Spleen (tissue), 11 donors: ENCODE measurements around the gene SLC25A51. TPM values are rescaled to one million over a fixed set of nuclear protein-coding genes. Genes with fewer than 3 reads are reported as not detected.

Experiments used
- DNase-seq: peaks from one replicate; pipeline ENCODE4 v3.0.0-alpha.2; 2020
- H3K27ac ChIP-seq, 8 donors: fragments of 200-600 bp; sonication (generic) in 7 of 8; 1 replicate in 4 of 8; 2 replicates in 4 of 8; pipeline versions ENCODE4 v1.5.0 to v1.8.0; 2016 to 2021; ENCODE audit warnings: inconsistent platforms in 4 of 8, mild to moderate bottlenecking in 4 of 8, moderate library complexity in 1 of 8
- H3K27me3 ChIP-seq, 7 donors: fragments of 200-600 bp; sonication (generic) in 6 of 7; replicated peaks in 1 of 7; 1 replicate in 4 of 7; 2 replicates in 3 of 7; pipeline versions ENCODE4 v1.5.0 to v1.8.0; 2016 to 2021; ENCODE audit warnings: inconsistent platforms in 3 of 7, mild to moderate bottlenecking in 1 of 7
- H3K36me3 ChIP-seq, 6 donors: fragments of 200-600 bp; sonication (generic) in 5 of 6; 1 replicate in 4 of 6; 2 replicates in 2 of 6; pipeline versions ENCODE4 v1.5.0 to v1.8.0; 2016 to 2021; ENCODE audit warnings: inconsistent platforms in 2 of 6
- H3K4me1 ChIP-seq, 6 donors: fragments of 200-600 bp; sonication (generic) in 5 of 6; 1 replicate in 3 of 6; 2 replicates in 3 of 6; pipeline versions ENCODE4 v1.5.0 to v1.8.0; 2016 to 2021; ENCODE audit warnings: inconsistent platforms in 3 of 6
- H3K4me3 ChIP-seq, 8 donors: fragments of 200-600 bp; sonication (generic) in 7 of 8; 1 replicate in 4 of 8; 2 replicates in 4 of 8; pipeline versions ENCODE4 v1.5.0 to v1.8.0; 2016 to 2021; ENCODE audit warnings: inconsistent platforms in 4 of 8, mild to moderate bottlenecking in 4 of 8, moderate library complexity in 2 of 8
- H3K9me3 ChIP-seq, 8 donors: fragments of 200-600 bp; sonication (generic) in 7 of 8; 1 replicate in 4 of 8; 2 replicates in 4 of 8; pipeline versions ENCODE4 v1.5.0 to v1.8.0; 2016 to 2021; ENCODE audit warnings: inconsistent platforms in 4 of 8
- POLR2A ChIP-seq, 3 donors: fragments of 450-650 bp; IDR thresholded peaks; one replicate each; pipeline ENCODE4 v1.5.1; 2017; ENCODE audit warnings: antibody characterized with exemption in 3 of 3, mild to moderate bottlenecking in 1 of 3
- POLR2AphosphoS5 ChIP-seq, 3 donors: sonication (generic); formaldehyde crosslinking; IDR thresholded peaks; one replicate each; pipeline ENCODE4 v1.5.1; 2017; ENCODE audit warnings: antibody characterized with exemption in 3 of 3
- WGBS, 5 donors: extraction: QIAGEN DNeasy Blood & Tissue Kit in 3 of 5; methylation state at CpG; one replicate each; pipeline versions ENCODE4 v1.1.5 to v1.1.7; 2013 to 2018; 5-methylcytosine and 5-hydroxymethylcytosine counted together
- intact Hi-C: fragments of 100-400 bp; cut with DNase I; formaldehyde crosslinking; loops from one replicate; pipeline ENCODE4 v1.15.0; 2023; ENCODE audit warnings: low total_unique reads
- polyA plus RNA-seq, 3 donors: library from polyadenylated mRNA; stranded (reverse); fragments of 200-250 nt; gene quantifications; one replicate each; pipeline ENCODE4 v1.2.1, GENCODE V29; 2013
- total RNA-seq, 7 donors: library from RNA; depleted of rRNA in 3 of 7; stranded (reverse); fragments of >200 nt in 3 of 7; fragmentation: NEBNext Ultra II Directional in 4 of 7; extraction: Animal tissue kit (Norgen Biotek cat#: 25700) in 4 of 7; gene quantifications; one replicate each; pipeline versions ENCODE4 v1.1.0 to v1.2.1, GENCODE V29; 2016 to 2021
- TF ChIP-seq, protein P1 (sequence below), 11 experiments: fragments of 200-600 bp in 7 of 11; fragments of 450-650 bp in 4 of 11; sonication (generic) in 4 of 11; IDR thresholded peaks in 8 of 11; conservative IDR thresholded peaks in 3 of 11; 1 replicate in 7 of 11; 2 replicates in 4 of 11; pipeline versions ENCODE4 v1.4.0 to v1.8.0; 2016 to 2021; ENCODE audit warnings: antibody characterized with exemption in 11 of 11, inconsistent platforms in 4 of 11, mild to moderate bottlenecking in 1 of 11
- donor health status: healthy with polysubstance abuse.
- donor health status: DM: no; HTN: no; CAD: no; lungs with moderate emphysema.
- donor health status: DM: no; HTN: no; CAD: no.
- donor health status: Bipolar disorder and iron deficiency.
- donor health status: healthy.
- donor health status: DM: no; HTN: no; CAD: no.
- donor health status: DM: yes; HTN: yes; CAD: no.

The SLC25A51 gene
- total and polyA plus RNA-seq, 10 donors, result 3.7 to 36.9 (median 25.4) TPM

DNA sequence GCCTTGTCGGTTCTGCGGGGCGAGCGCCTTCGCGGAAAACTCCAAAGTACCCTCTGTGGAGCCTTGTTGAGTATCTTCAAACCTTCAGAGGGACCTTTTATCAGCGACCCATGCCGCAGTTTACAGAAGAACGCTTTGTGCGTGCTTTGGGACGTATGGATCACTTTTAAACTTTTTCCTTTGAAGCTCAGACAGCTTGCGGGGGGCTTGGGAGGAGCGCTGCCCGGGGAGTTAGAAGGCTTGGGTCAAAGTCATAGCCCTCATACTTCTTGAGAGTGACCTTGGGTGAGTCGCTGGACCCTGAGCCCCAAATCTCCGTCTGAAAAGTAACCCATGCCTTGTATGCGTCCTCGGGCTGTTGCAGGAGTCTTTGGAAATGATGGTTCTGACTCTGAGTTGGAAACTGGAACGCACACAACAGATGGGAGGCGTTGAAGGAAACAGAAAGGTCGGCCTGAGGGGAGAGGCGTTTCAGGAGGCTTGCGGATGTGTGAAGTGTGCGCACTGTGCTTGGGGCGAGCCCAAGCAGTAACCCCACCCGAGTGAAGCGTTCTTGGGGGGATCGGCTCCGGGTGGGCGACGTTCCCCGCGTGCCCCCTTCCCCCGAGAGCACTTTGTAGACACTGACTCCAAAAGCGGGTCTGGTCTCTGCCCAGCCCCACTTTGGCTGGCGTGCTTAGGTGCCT, 661 bp upstream of the SLC25A51 start:
- 25 to 41% (median 30%) methylated on average over 22 to 36 of the region's 36 CpGs for whole genome bisulfite sequencing, 5 donors
- H3K27me3 ChIP-seq, result no peaks in the 10 kb centered on the region
- intact Hi-C loops, result no loop called here
- peaks cover 0 to 9% (median under 1%) of the 10 kb centered on the region in 6 donors for H3K36me3 ChIP-seq
- no peaks in the 10 kb centered on the region for H3K9me3 ChIP-seq
- H3K4me1 ChIP-seq, result peaks cover 10 to 59% (median 27%) of the 10 kb centered on the region in 6 donors
- H3K27ac ChIP-seq, result peak overlapping the region; percentile 70 to 98 (median 93)
- TF ChIP-seq POLR2A (IDR thresholded peaks at IDR 0.05), result no peak
- no peak for TF ChIP-seq POLR2AphosphoS5 (IDR thresholded peaks at IDR 0.05)
- TF ChIP-seq, protein P1, sequence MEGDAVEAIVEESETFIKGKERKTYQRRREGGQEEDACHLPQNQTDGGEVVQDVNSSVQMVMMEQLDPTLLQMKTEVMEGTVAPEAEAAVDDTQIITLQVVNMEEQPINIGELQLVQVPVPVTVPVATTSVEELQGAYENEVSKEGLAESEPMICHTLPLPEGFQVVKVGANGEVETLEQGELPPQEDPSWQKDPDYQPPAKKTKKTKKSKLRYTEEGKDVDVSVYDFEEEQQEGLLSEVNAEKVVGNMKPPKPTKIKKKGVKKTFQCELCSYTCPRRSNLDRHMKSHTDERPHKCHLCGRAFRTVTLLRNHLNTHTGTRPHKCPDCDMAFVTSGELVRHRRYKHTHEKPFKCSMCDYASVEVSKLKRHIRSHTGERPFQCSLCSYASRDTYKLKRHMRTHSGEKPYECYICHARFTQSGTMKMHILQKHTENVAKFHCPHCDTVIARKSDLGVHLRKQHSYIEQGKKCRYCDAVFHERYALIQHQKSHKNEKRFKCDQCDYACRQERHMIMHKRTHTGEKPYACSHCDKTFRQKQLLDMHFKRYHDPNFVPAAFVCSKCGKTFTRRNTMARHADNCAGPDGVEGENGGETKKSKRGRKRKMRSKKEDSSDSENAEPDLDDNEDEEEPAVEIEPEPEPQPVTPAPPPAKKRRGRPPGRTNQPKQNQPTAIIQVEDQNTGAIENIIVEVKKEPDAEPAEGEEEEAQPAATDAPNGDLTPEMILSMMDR (IDR thresholded peaks at IDR 0.05 in 8 of 11, conservative IDR thresholded peaks at IDR 0.05 in 3 of 11), result peak in 2 of 11 experiments; percentile 10 to 14
- DNase-seq, result peak; percentile 82
- peak overlapping the region; percentile 85 to 99 (median 97) for H3K4me3 ChIP-seq

DNA sequence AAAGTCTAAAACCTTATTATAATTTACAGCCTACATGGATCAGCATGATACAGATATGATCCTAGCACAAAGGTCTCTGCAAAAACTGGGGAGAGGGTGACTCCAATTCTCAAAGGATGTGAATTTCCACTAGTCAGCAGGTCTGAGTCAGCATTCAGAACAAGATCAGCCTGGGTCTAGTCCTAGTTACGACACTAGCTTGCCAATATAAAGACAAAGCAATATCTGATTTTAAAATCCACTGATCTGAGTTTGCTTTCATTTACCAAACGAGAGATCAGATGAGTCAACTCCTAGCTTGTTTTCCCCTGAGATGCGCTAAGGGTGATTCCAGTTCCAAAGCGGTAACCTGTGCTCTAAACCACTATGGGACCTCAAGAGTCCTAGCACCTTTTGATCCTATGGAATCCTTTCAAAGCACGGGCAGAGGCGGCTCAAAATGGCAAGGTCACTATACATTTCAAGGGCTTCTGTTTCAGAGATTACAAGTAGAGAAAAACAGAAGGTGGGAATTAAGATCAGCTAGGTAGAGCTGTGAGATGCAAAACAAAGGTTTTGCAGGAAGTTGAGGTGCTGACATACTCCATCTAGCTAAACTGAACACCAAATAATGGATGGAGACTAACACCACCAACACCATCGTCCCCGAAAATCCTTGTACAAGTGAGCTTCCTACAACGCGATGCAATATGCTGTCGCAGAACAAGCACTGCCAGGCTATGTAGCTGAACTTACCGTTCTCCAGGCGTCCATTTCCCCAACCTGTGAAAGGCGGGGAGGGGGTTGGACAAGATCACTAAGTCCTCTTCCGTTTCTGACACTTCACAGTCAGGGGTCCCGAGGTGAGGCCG, 906 bp downstream of the SLC25A51 start:
- H3K27me3 ChIP-seq, result no peaks in the 10 kb centered on the region
- peak overlapping the region; percentile 85 to 99 (median 97) for H3K4me3 ChIP-seq
- WGBS, 5 donors, result 10 to 21% (median 11%) methylated on average over 14 to 17 of the region's 17 CpGs
- peak; percentile 22 for DNase-seq
- peaks cover 0 to 25% (median 14%) of the 10 kb centered on the region in 6 donors for H3K36me3 ChIP-seq
- intact Hi-C loops, result no loop called here
- peak overlapping the region; percentile 70 to 98 (median 93) for H3K27ac ChIP-seq
- no peaks in the 10 kb centered on the region for H3K9me3 ChIP-seq
- no peak for TF ChIP-seq POLR2A (IDR thresholded peaks at IDR 0.05)
- no peak for TF ChIP-seq POLR2AphosphoS5 (IDR thresholded peaks at IDR 0.05)
- TF ChIP-seq, protein P1 (IDR thresholded peaks at IDR 0.05 in 8 of 11, conservative IDR thresholded peaks at IDR 0.05 in 3 of 11), result no peak
- H3K4me1 ChIP-seq, result peaks cover 10 to 50% (median 27%) of the 10 kb centered on the region in 6 donors

DNA sequence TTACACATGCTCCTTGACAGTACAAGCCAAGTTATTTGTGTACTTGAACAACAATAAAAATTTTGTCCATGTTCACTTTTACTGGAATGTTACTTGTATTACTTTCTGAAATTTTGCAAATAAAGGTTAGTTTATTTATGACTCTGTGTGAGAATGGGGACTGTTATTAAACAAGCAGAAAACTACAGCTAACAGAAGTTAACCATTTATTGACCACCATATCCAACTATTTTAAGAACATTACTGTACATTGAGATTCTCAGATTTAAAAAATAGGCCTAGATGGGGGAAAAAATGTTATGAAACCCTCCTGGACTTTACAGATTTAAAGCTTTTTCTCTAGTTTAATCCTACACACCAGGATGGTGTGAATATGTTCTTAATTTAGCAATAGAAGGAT, 1.8 kb downstream of the SLC25A51 start:
- Histone ChIP-seq H3K4me3 (no peak overlapping the region), H3K36me3 (peaks cover 0 to 34% (median 22%) of the 10 kb centered on the region in 6 donors)
- intact Hi-C loops, result no loop called here

More for the DNA sequence above, 1.8 kb downstream of the SLC25A51 start:
- no peaks in the 10 kb centered on the region for H3K9me3 ChIP-seq
- no peak overlapping the region for H3K27ac ChIP-seq
- H3K4me1 ChIP-seq, result peaks cover 10 to 49% (median 27%) of the 10 kb centered on the region in 6 donors
- DNase-seq, result no peak
- H3K27me3 ChIP-seq, result no peaks in the 10 kb centered on the region
- TF ChIP-seq POLR2AphosphoS5 (IDR thresholded peaks at IDR 0.05), result no peak
- no peak for TF ChIP-seq POLR2A (IDR thresholded peaks at IDR 0.05)
- TF ChIP-seq, protein P1 (IDR thresholded peaks at IDR 0.05 in 8 of 11, conservative IDR thresholded peaks at IDR 0.05 in 3 of 11), result no peak
